T1000 (cell line): Measurements from ENCODE around the gene BTBD9.
A peak's percentile ranks its signal among the peaks of the same experiment; 100 is the strongest.

Experiments used
- DNase-seq: peaks from one replicate; lab custom pipeline; 2025; ENCODE audit warnings: mixed read lengths; lab: John Stamatoyannopoulos, UW

Gene BTBD9

DNA sequence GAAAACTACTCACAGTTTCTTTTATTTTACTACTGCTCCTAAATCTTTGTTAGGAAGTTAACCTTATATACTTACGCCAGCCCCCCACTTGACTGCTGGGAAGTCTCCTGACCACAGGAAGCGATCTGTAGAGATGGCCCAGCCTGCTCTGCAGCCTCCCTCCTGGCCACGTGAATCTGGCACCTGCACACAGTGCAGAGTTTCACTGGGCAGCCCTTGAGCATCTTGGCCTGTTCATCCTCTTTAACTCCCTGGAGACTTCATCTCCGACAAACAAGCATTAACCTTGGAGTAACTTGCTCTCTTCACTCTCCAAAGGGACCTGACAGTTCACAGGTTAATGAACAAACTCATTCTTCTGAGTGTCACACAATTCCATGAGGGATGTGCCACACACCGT lies 294.1 kb downstream of the BTBD9 start:
- DNase-seq = no peak

DNA sequence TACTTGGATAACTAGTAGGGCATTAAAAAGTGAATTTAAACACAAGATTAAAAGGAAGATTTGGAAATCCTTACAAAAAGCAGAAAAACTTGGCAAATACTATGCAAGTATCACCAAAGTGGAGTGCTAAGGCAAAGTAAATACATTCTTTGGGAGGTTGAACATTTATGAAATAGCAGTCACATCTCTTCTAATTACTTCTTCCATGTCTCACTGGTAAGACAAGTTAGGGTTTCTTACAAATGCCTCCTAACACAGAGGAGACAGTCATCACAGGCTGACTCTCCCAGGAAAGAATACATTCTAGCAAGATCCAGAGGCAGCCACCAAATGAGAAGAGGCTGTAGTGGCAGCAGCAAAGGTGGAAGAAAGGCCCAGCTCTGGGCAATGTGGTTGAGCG lies 298.2 kb downstream of the BTBD9 start:
- DNase-seq = no peak

- no peak for DNase-seq
Measured at GRCh38 chr6:38339914-38340313, 299.8 kb downstream of the BTBD9 start.

DNA sequence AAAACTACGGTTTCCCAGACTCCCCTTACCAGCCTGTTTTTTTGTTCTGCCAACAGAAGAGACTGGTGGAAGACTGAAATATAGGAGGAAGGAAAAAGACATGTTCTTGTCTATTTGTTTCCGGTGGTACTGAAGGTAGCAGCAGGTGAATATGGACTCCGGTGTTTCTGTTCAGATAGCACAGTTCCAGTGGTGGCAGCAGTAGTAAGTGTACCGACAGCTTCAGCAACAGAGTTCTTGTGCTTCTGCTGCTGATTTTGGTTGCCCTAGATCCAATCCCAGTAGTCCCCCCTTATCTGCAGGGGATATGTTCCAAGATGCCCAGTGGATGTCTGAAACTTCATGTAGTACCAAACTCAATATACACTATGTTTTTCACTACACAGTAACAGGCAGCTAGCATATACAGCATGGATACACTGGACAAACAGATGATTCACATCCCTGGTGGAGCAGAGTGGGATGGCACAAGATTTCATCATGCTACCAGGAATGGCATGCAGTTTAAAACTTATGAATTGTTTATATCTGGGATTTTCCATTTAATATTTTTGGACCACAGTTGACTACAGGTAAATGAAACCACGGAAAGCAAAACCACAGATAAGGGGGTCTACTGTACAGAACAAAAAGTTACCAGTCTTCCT lies 301.8 kb downstream of the BTBD9 start:
- no peak for DNase-seq

- no peak for DNase-seq
Measured at GRCh38 chr6:38336922-38337321, 302.8 kb downstream of the BTBD9 start.

- DNase-seq = no peak
Measured at GRCh38 chr6:38326837-38327236, 312.9 kb downstream of the BTBD9 start.

DNA sequence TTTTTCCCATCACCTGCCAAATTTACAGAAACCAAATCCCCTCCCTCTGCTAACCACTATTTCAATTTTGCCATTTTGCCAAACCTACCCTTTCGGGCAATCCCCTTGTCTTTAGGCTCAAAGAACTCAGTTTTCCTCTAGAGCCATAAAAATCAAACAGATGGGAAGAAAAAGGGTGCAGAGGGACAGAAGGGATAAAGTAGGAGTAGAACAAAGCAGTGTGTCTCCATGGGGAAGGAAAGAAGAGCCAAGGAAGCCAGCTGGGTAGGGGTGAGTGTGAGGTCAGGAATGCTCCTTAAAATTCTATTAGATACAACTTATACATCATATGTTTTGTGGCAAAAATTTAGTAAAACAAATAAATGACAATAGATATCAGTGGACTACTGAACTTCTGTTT lies 316.5 kb downstream of the BTBD9 start:
- DNase-seq = no peak

- DNase-seq = no peak
Measured at GRCh38 chr6:38322138-38322537, 317.6 kb downstream of the BTBD9 start.

DNA sequence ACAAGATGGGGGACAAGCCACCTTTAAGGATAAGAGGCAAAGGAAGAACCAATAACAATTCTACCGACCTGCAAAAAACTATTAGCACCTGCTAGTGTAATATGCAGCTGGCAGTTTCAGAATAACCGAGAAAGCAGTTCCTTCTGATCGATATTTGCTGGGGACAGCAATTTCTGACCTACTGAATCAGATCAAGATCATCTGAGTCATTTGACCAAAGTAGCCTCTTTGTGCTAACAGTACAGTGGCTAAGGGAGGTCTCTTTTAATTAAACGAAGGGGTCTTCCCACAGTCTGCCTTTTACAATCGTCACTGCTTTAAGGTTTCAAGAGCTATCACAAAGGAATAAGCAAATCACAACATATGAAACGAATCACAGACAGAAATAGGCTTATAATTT lies 318.9 kb downstream of the BTBD9 start:
- no peak for DNase-seq

- DNase-seq = no peak
Measured at GRCh38 chr6:38320358-38320757, 319.4 kb downstream of the BTBD9 start.

DNA sequence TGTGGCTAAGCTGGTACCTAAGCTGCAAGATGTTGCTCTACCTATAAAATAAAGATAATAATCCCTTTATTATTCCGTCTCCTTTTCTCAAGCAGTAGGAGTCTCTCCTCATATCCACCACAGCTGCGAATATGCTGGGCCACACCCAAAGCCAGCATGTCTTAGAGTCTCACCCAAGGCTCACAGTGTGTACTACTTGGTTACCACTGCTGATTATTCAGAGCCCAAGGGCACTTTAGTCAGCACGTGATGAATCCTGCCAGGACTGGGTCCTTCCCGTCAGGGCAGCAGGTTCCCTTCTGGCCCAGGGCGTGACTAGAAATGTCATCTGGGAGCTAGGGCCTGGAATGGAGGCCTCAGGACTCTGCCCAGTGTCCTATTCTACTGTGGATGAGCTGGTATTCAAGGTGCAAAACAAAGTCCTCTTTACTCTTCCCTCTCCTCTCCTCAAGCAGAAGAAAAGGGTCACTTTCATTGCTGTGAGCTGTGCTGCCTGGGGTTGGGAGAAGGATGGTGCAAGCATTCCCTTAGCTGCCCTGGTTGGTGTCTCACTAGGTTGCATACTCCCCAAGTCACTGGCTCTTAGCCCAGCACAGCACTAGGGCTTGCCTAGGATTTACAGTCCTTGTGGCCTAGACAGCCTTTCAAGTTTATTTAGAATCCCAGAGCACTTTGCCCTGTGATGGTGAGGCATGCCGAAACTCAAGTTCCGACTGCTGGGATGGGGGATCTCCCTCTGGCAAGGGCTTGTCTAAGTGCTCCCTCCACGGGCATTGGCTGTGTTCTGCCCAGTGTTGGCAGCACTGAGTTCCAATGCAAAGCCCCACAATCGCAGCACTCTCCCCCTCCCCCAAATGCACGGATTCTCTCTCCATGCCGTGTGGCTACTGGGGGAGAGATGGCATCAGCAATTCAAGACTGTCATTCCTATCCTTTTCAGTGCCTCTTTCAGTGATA lies 320.2 kb downstream of the BTBD9 start:
- peak; percentile 16 for DNase-seq

DNA sequence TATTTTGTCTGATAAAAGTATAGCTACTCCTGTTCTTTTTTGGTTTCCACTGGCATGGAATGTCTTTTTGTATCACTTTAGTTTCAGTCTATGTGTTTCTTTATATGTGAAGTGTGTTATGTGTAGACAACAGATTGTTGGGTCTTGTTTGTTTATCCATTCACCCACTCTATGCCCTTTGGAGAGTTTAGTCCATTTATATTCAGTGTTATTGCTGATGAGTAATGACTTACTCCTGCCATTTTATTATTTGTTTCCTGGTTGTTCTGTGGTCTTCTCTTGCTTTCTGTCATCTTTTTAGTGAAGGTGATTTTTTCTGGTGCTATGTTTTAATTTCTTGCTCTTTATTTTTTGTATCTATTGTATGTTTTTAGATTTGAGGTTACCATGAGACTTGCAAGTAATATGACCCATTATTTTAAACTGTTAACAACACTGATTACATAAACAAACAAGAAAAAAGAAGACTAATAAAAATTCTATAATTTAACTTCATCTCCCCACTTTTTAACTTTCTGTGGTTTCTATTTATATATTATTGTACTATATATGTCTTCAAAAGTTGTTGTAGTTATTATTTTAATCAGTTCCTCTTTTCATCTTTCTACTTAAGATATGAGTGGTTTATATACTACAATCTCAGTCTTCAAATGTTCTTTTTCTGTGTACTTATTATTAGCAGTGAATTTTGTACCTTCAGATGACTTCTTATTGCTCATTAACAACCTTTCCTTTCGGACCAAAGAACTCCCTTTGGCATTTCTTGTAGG lies 323.4 kb downstream of the BTBD9 start:
- DNase-seq = no peak

- DNase-seq = no peak
Measured at GRCh38 chr6:38311201-38311600, 328.5 kb downstream of the BTBD9 start.

GRCh38 chr6:38310061-38310460 lies 329.7 kb downstream of the BTBD9 start:
- DNase-seq = no peak

DNA sequence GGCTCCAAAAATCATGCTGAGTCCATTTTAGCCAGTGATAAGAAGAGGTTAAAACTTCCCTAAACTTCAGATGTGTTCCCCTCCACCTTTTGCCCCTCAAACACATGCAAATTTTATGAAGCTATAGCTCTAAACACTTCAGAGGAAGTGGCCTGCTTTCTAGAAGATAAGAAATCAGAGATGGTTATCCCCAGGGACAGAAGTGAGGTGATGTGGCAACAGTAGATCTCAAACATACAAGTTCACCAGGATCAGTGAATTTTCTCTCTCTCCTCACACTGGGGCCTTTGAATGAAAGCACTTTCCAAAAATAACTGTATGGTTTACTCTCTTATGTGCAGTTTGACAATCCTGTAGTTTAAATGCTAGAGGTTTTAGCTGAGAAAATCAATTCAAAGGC lies 332.0 kb downstream of the BTBD9 start:
- DNase-seq = no peak

- no peak for DNase-seq
Measured at GRCh38 chr6:38306931-38307330, 332.8 kb downstream of the BTBD9 start.

DNA sequence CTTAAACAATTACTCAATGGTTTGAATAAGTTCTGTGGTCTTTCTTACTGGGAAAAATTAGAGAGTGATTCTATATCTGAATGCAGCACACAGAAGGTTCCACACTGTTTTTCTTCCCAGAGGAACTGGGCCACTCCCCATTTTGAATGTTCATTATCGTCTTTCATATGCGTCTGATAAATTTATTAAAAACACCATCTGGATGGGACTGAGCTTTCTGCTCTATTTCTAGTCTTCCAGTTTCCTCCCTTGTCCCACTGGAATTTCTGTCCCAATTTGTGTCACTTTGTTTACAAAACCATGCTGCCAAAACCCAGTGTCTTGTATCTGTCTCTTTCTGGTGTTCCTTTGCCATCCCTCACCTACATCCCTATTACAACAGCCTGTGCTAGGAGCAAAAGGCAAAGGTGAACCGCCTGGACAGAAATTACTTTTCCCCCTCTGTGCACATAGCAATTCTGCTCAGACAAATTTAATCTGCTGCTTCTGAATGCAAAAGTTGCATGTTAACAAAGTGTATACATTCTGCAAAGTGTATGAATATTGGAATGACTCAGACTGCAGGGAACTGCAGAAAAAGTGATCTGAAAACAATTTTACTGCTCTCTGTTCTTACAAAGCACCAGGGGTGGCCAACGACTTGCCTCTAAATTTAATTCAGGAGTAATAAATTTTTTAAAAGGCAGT lies 333.6 kb downstream of the BTBD9 start:
- DNase-seq = no peak

DNA sequence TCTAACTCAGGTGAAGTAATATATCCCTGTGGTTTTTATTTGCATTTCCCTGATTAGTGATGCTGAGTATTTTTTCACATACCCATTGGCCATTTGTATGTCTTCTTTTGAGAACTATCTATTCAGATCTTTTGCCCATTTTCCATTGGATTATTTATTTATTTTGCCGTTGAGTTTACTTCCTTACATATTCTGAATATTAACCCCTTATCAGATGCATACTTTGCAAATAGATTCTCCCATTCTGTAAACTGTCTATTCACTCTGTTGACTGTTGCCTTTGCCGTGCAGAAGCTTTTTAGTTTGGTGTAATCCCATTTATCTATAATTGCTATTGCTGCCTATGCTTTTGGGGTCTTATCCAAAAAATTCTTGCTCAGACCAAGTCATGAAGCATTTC lies 336.9 kb downstream of the BTBD9 start:
- no peak for DNase-seq

- DNase-seq = no peak
Measured at GRCh38 chr6:38302081-38302480, 337.6 kb downstream of the BTBD9 start.

- no peak for DNase-seq
Measured at GRCh38 chr6:38290133-38290799, 349.5 kb downstream of the BTBD9 start.

- DNase-seq = no peak
Measured at GRCh38 chr6:38287487-38287886, 352.2 kb downstream of the BTBD9 start.
